ENCODE data around the gene SCAF8. TPM values are rescaled to one million over a fixed set of nuclear protein-coding genes. Genes with fewer than 3 reads are reported as not detected.

SCAF8 gene
- polyA plus RNA-seq, 2 donors, result 9.1 to 10.2 TPM

Other genes starting within 250 kb of the SCAF8 start
- 10 to 100 TPM; 12.0 to 12.9 TPM for gene CNKSR3, start 222.7 kb upstream of the SCAF8 start, polyA plus RNA-seq

Measured in esophagus (tissue), 2 donors.